HEK293T (cell line): ENCODE data around the gene NARS2.

ENCODE experiments used
- CTCF ChIA-PET: fragments of 350-600 bp; formaldehyde crosslinking; extraction: SDS; loops from one replicate; lab custom pipeline; 2021; ENCODE audit warnings: antibody characterized with exemption, inconsistent platforms; lab: Yijun Ruan, JAX
- POLR2A ChIA-PET: fragments of 350-600 bp; formaldehyde crosslinking; extraction: SDS; loops from one replicate; lab custom pipeline; 2020; ENCODE audit warnings: antibody characterized with exemption, inconsistent platforms; lab: Yijun Ruan, JAX
- DNase-seq: peaks from one replicate; pipeline ENCODE4 v3.0.0; 2012; ENCODE audit warnings: mixed read lengths; ENCODE audit errors: extremely low spot score
- ARNT ChIP-seq: fragments of 450-650 bp; IDR thresholded peaks from 2 replicates; pipeline ENCODE4 v1.6.1; 2017; ENCODE audit warnings: mild to moderate bottlenecking
- BHLHE40 ChIP-seq: fragments of 450-650 bp; IDR thresholded peaks from 2 replicates; pipeline ENCODE4 v1.6.1; 2016; ENCODE audit warnings: mild to moderate bottlenecking, moderate library complexity, borderline replicate concordance
- CTBP1 ChIP-seq: fragments of 450-650 bp; IDR thresholded peaks from 2 replicates; pipeline ENCODE4 v1.6.1; 2016; ENCODE audit warnings: borderline replicate concordance
- ELF4 ChIP-seq: fragments of 450-650 bp; IDR thresholded peaks from 2 replicates; pipeline ENCODE4 v1.6.1; 2017; ENCODE audit warnings: antibody characterized with exemption
- FOXA1 ChIP-seq: fragments of 450-650 bp; IDR thresholded peaks from 2 replicates; pipeline ENCODE4 v1.6.1; 2016; ENCODE audit warnings: mild to moderate bottlenecking
- FOXK2 ChIP-seq: fragments of 450-650 bp; IDR thresholded peaks from 2 replicates; pipeline ENCODE4 v1.6.1; 2016; ENCODE audit warnings: mild to moderate bottlenecking
- FOXM1 ChIP-seq: fragments of 450-650 bp; IDR thresholded peaks from 2 replicates; pipeline ENCODE4 v1.6.1; 2017; ENCODE audit warnings: mild to moderate bottlenecking, borderline replicate concordance
- HDGF ChIP-seq: fragments of 450-650 bp; IDR thresholded peaks from 2 replicates; pipeline ENCODE4 v1.6.1; 2017; ENCODE audit warnings: antibody characterized with exemption, borderline replicate concordance
- L3MBTL2 ChIP-seq: fragments of 450-650 bp; conservative IDR thresholded peaks from 2 replicates; pipeline ENCODE4 v1.6.1; 2016; ENCODE audit warnings: mild to moderate bottlenecking
- LEF1 ChIP-seq: fragments of 450-650 bp; IDR thresholded peaks from 2 replicates; pipeline ENCODE4 v1.6.1; 2017; ENCODE audit warnings: mild to moderate bottlenecking, borderline replicate concordance
- NFRKB ChIP-seq: fragments of 450-650 bp; IDR thresholded peaks from 2 replicates; pipeline ENCODE4 v1.6.1; 2016; ENCODE audit warnings: mild to moderate bottlenecking, moderate library complexity
- SP1 ChIP-seq: fragments of 450-650 bp; IDR thresholded peaks from 2 replicates; pipeline ENCODE4 v1.6.1; 2017
- SUZ12 ChIP-seq: fragments of 450-650 bp; IDR thresholded peaks from 2 replicates; pipeline ENCODE4 v1.6.1; 2016; ENCODE audit warnings: mild to moderate bottlenecking
- TARDBP ChIP-seq: fragments of 450-650 bp; IDR thresholded peaks from 2 replicates; pipeline ENCODE4 v1.6.1; 2016
- ZNF384 ChIP-seq: fragments of 450-650 bp; IDR thresholded peaks from 2 replicates; pipeline ENCODE4 v1.6.1; 2016
- TF ChIP-seq, protein P1 (sequence below): fragments of 450-650 bp; IDR thresholded peaks from 2 replicates; pipeline ENCODE4 v1.6.1; 2016

NARS2 gene

GRCh38 chr11:78417888-78418583 is 156.6 kb downstream of the NARS2 start:
- CTCF ChIA-PET, result interaction anchor here (0.6 to 5.6 kb wide), 3 partner anchors 10 to 1051 kb away, joined by 3 to 25 read pairs (median 3); no protein-coding TSS in a partner anchor
- POLR2A ChIA-PET, result interaction anchor here (0.8 to 1.9 kb wide), 3 partner anchors 136 to 230 kb away, joined by 3 to 9 read pairs (median 4); partner anchors contain the start of genes KCTD21, NARS2 and USP35
- peak; percentile 83 for DNase-seq
- peak; percentile 83 for TF ChIP-seq L3MBTL2
- TF ChIP-seq LEF1, result no peak

- CTCF ChIA-PET, result interaction anchor here (5.6 kb wide), 1 partner anchor 148 kb away, joined by 25 read pairs; no protein-coding TSS in a partner anchor
- TF ChIP-seq ZNF384, result no peak
- peak; percentile 12 for DNase-seq
- POLR2A ChIA-PET, result interaction anchor here (0.8 to 1.9 kb wide), 3 partner anchors 136 to 229 kb away, joined by 3 to 9 read pairs (median 4); partner anchors contain the start of genes KCTD21, NARS2 and USP35
These were observed 157.3 kb downstream of the NARS2 start, which contains the start of gene GAB2 for GRCh38 chr11:78417175-78417887. TSS of gene GAB2 (minus strand) at chr11:78417820. CDS start at chr11:78417720, 100 bp downstream.

- DNase-seq, result peak; percentile 65
- TF ChIP-seq L3MBTL2 (peak; percentile 69), ZNF384 (peak; percentile 93), TARDBP (no peak), FOXA1 (no peak)
- ChIA-PET CTCF (interaction anchor here (0.6 to 5.6 kb wide), 8 partner anchors 11 to 296 kb away, joined by 3 to 25 read pairs (median 4); no protein-coding TSS in a partner anchor), POLR2A (no interaction called here)
These were observed 158.1 kb downstream of the NARS2 start for GRCh38 chr11:78416285-78417174.

- POLR2A ChIA-PET, result no interaction called here
- no peak for DNase-seq
- CTCF ChIA-PET, result interaction anchor here (0.8 to 1.1 kb wide), 3 partner anchors 12 to 294 kb away, joined by 3 to 5 read pairs (median 3); no protein-coding TSS in a partner anchor
- TF ChIP-seq SP1, result no peak
These were observed 159.3 kb downstream of the NARS2 start for GRCh38 chr11:78415338-78415737.

GRCh38 chr11:78414321-78415051 is 160.2 kb downstream of the NARS2 start:
- DNase-seq, result peak; percentile 17
- no peak for TF ChIP-seq FOXK2
- POLR2A ChIA-PET, result no interaction called here
- CTCF ChIA-PET, result no interaction called here

GRCh38 chr11:78408619-78409018 is 166.0 kb downstream of the NARS2 start:
- POLR2A ChIA-PET, result no interaction called here
- CTCF ChIA-PET, result no interaction called here
- TF ChIP-seq BHLHE40, result no peak
- TF ChIP-seq SP1, result no peak
- no peak for TF ChIP-seq HDGF
- TF ChIP-seq LEF1, result no peak
- no peak for TF ChIP-seq ZNF384
- TF ChIP-seq ELF4, result no peak
- TF ChIP-seq CTBP1, result no peak
- TF ChIP-seq TARDBP, result no peak
- TF ChIP-seq NFRKB, result no peak
- no peak for TF ChIP-seq SUZ12
- TF ChIP-seq L3MBTL2, result no peak
- TF ChIP-seq FOXA1, result no peak
- TF ChIP-seq FOXK2, result no peak
- TF ChIP-seq ARNT, result no peak
- DNase-seq, result no peak

- CTCF ChIA-PET, result no interaction called here
- POLR2A ChIA-PET, result no interaction called here
- DNase-seq, result no peak
- TF ChIP-seq SUZ12, result no peak
- no peak for TF ChIP-seq FOXK2
- no peak for TF ChIP-seq ARNT
- no peak for TF ChIP-seq ZNF384
- TF ChIP-seq HDGF, result no peak
- no peak for TF ChIP-seq LEF1
- no peak for TF ChIP-seq FOXM1
- TF ChIP-seq L3MBTL2, result no peak
- no peak for TF ChIP-seq ELF4
- TF ChIP-seq BHLHE40, result no peak
- TF ChIP-seq TARDBP, result no peak
- no peak for TF ChIP-seq CTBP1
- no peak for TF ChIP-seq SP1
- TF ChIP-seq FOXA1, result no peak
- TF ChIP-seq, protein P1, sequence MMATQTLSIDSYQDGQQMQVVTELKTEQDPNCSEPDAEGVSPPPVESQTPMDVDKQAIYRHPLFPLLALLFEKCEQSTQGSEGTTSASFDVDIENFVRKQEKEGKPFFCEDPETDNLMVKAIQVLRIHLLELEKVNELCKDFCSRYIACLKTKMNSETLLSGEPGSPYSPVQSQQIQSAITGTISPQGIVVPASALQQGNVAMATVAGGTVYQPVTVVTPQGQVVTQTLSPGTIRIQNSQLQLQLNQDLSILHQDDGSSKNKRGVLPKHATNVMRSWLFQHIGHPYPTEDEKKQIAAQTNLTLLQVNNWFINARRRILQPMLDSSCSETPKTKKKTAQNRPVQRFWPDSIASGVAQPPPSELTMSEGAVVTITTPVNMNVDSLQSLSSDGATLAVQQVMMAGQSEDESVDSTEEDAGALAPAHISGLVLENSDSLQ, result no peak
- no peak for TF ChIP-seq NFRKB
These were observed 168.0 kb downstream of the NARS2 start for GRCh38 chr11:78406568-78407196.
